ENCODE measurements around the gene AIRE. TPM values are rescaled to one million over a fixed set of nuclear protein-coding genes. Genes with fewer than 3 reads are reported as not detected.
"Not testable (repeated sequence)": the region's sequence is repeated elsewhere in the genome, so short reads cannot be mapped to it uniquely, and the experiment has no call there.

The AIRE gene
- total RNA-seq, 1 experiment from 2014 or later: not detected

- H3K27me3 ChIP-seq: no peaks in the 10 kb centered on the region
- no peaks in the 10 kb centered on the region; the same call in 1 of the 2 replicates for H3K36me3 ChIP-seq
- no peak overlapping the region for H3K4me3 ChIP-seq
- DNase-seq: no peak
- no peaks in the 10 kb centered on the region for H3K9me3 ChIP-seq
These were observed 11.2 kb downstream of the AIRE start for GRCh38 chr21:44296916-44297315.

- Histone ChIP-seq H3K9me3 (no peaks in the 10 kb centered on the region), H3K4me3 (no peak overlapping the region), H3K27me3 (no peaks in the 10 kb centered on the region), H3K36me3 (peaks cover 2% of the 10 kb centered on the region; the same call in 1 of the 2 replicates)
- DNase-seq: peak; percentile 76
These were observed 12.0 kb downstream of the AIRE start for GRCh38 chr21:44297525-44298290.

- Histone ChIP-seq H3K4me3 (no peak overlapping the region), H3K27me3 (no peaks in the 10 kb centered on the region), H3K9me3 (no peaks in the 10 kb centered on the region), H3K36me3 (peaks cover 2% of the 10 kb centered on the region; the same call in 1 of the 2 replicates)
- DNase-seq: no peak
These were observed 12.6 kb downstream of the AIRE start for GRCh38 chr21:44298301-44298700.

GRCh38 chr21:44299085-44299457 lies 13.4 kb downstream of the AIRE start:
- Histone ChIP-seq H3K4me3 (peak overlapping the region; percentile 86), H3K9me3 (no peaks in the 10 kb centered on the region), H3K36me3 (peaks cover 5% of the 10 kb centered on the region; the same call in 1 of the 2 replicates), H3K27me3 (no peaks in the 10 kb centered on the region)
- DNase-seq: no peak

GRCh38 chr21:44299458-44300261 lies 14.0 kb downstream of the AIRE start, which contains the start of gene PFKL:
Gene PFKL (plus strand): TSS chr21:44300053. CDS start chr21:44300106, 53 bp downstream.
- peak within 1 kb of the TSS; percentile 86 for H3K4me3 ChIP-seq
- H3K27me3 ChIP-seq: no peaks in the 10 kb centered on the region
- H3K36me3 ChIP-seq: peaks cover 7% of the 10 kb centered on the region; the same call in 1 of the 2 replicates
- DNase-seq: peak; percentile 80
- no peaks in the 10 kb centered on the region for H3K9me3 ChIP-seq

- peak; percentile 81 for DNase-seq
- Histone ChIP-seq H3K27me3 (no peaks in the 10 kb centered on the region), H3K9me3 (no peaks in the 10 kb centered on the region), H3K36me3 (peaks cover 7% of the 10 kb centered on the region; the same call in 1 of the 2 replicates), H3K4me3 (peak overlapping the region; percentile 86)
These were observed 14.7 kb downstream of the AIRE start for GRCh38 chr21:44300262-44300959.

GRCh38 chr21:44301141-44301540 lies 15.5 kb downstream of the AIRE start:
- H3K4me3 ChIP-seq: peak overlapping the region; percentile 86
- peaks cover 7% of the 10 kb centered on the region; the same call in 1 of the 2 replicates for H3K36me3 ChIP-seq
- no peak for DNase-seq
- no peaks in the 10 kb centered on the region for H3K9me3 ChIP-seq
- no peaks in the 10 kb centered on the region for H3K27me3 ChIP-seq

- DNase-seq: no peak
- H3K9me3 ChIP-seq: no peaks in the 10 kb centered on the region
- peaks cover 12% of the 10 kb centered on the region for H3K36me3 ChIP-seq
- no peaks in the 10 kb centered on the region for H3K27me3 ChIP-seq
- no peak overlapping the region for H3K4me3 ChIP-seq
These were observed 16.3 kb downstream of the AIRE start for GRCh38 chr21:44301961-44302406.

- not testable (repeated sequence) for H3K4me3 ChIP-seq, H3K27me3 ChIP-seq, H3K9me3 ChIP-seq, DNase-seq
- H3K36me3 ChIP-seq: peaks cover 17% of the 10 kb centered on the region
These were observed 17.1 kb downstream of the AIRE start for GRCh38 chr21:44302573-44303401.

GRCh38 chr21:44303490-44303981 lies 17.9 kb downstream of the AIRE start:
- Histone ChIP-seq H3K9me3 (no peaks in the 10 kb centered on the region), H3K36me3 (peaks cover 18% of the 10 kb centered on the region)
- no peak for DNase-seq

GRCh38 chr21:44304011-44304616 lies 18.4 kb downstream of the AIRE start:
- DNase-seq: no peak
- H3K27me3 ChIP-seq: no peaks in the 10 kb centered on the region
- H3K36me3 ChIP-seq: peaks cover 21% of the 10 kb centered on the region
- no peak overlapping the region for H3K4me3 ChIP-seq
- no peaks in the 10 kb centered on the region for H3K9me3 ChIP-seq

More at GRCh38 chr21:44303490-44303981, 17.9 kb downstream of the AIRE start:
- H3K27me3 ChIP-seq: no peaks in the 10 kb centered on the region
- no peak overlapping the region for H3K4me3 ChIP-seq

GRCh38 chr21:44304877-44305293 lies 19.2 kb downstream of the AIRE start:
- peak; percentile 28 for DNase-seq
- Histone ChIP-seq H3K4me3 (no peak overlapping the region), H3K9me3 (no peaks in the 10 kb centered on the region), H3K27me3 (no peaks in the 10 kb centered on the region), H3K36me3 (peaks cover 22% of the 10 kb centered on the region)

GRCh38 chr21:44305691-44306090 lies 20.0 kb downstream of the AIRE start:
- Histone ChIP-seq H3K27me3 (no peaks in the 10 kb centered on the region), H3K9me3 (no peaks in the 10 kb centered on the region), H3K36me3 (peaks cover 28% of the 10 kb centered on the region), H3K4me3 (no peak overlapping the region)
- DNase-seq: no peak

- H3K4me3 ChIP-seq: no peak overlapping the region
- H3K36me3 ChIP-seq: peaks cover 36% of the 10 kb centered on the region
- H3K9me3 ChIP-seq: no peaks in the 10 kb centered on the region
- H3K27me3 ChIP-seq: no peaks in the 10 kb centered on the region
- DNase-seq: no peak
These were observed 21.4 kb downstream of the AIRE start for GRCh38 chr21:44306936-44307704.
